GM18508 (cell line): ENCODE measurements around the gene DHFR.
"Not testable (repeated sequence)": the region's sequence is repeated elsewhere in the genome, so short reads cannot be mapped to it uniquely, and the experiment has no call there.

Source experiments
- ATAC-seq: cut with Tn5 transposase; IDR thresholded peaks from one replicate; pipeline ENCODE4 v1.9.1; 2021; ENCODE audit warnings: moderate number of reproducible peaks; ENCODE audit not compliant: insufficient read depth, unreplicated experiment

The DHFR gene

GRCh38 chr5:80600943-80601693, 53.7 kb downstream of the DHFR start:
- no peak for ATAC-seq

GRCh38 chr5:80597500-80597899, 57.3 kb downstream of the DHFR start:
- ATAC-seq: no peak

- ATAC-seq: no peak
Observed at GRCh38 chr5:80594810-80595209, 60.0 kb downstream of the DHFR start.

GRCh38 chr5:80592761-80593160, 62.0 kb downstream of the DHFR start:
- ATAC-seq: no peak

GRCh38 chr5:80592105-80592504, 62.7 kb downstream of the DHFR start:
- ATAC-seq: no peak

- no peak for ATAC-seq
Observed at GRCh38 chr5:80591352-80591751, 63.4 kb downstream of the DHFR start.

GRCh38 chr5:80590766-80591165, 64.0 kb downstream of the DHFR start:
- no peak for ATAC-seq

- no peak for ATAC-seq
Observed at GRCh38 chr5:80588858-80589540, 65.8 kb downstream of the DHFR start.

- ATAC-seq: no peak
Observed at GRCh38 chr5:80584770-80585169, 70.0 kb downstream of the DHFR start.

GRCh38 chr5:80580291-80580690, 74.5 kb downstream of the DHFR start:
- ATAC-seq: not testable (repeated sequence)

GRCh38 chr5:80579050-80579449, 75.7 kb downstream of the DHFR start:
- no peak for ATAC-seq

GRCh38 chr5:80577707-80578106, 77.1 kb downstream of the DHFR start:
- no peak for ATAC-seq

- no peak for ATAC-seq
Observed at GRCh38 chr5:80576383-80576782, 78.4 kb downstream of the DHFR start.
